Psoas muscle (tissue), 8 donors: ENCODE data around the gene PLA2G4B. TPM values are rescaled to one million over a fixed set of nuclear protein-coding genes. Genes with fewer than 3 reads are reported as not detected.
A peak's percentile ranks its signal among the peaks of the same experiment; 100 is the strongest.

ENCODE experiments used
- ATAC-seq, 4 donors: fragments of 200-7000 bp; cut with Tn5 transposase; one replicate each; pipeline ENCODE4 v1.9.1; 2020; ENCODE audit warnings: moderate library complexity in 3 of 4, mild to moderate bottlenecking in 2 of 4
- DNase-seq, 2 donors: peaks; one replicate each; pipeline ENCODE4 v3.0.0-alpha.2; 2020
- H3K27ac ChIP-seq: fragments of 200-600 bp; one replicate; pipeline ENCODE4 v1.8.0; 2022
- H3K27me3 ChIP-seq, 3 donors: fragments of 200-600 bp in 1 of 3; one replicate each; pipeline versions ENCODE4 v1.6.1 to v1.8.0; 2013 to 2022; ENCODE audit warnings: low read length in 2 of 3, mild to moderate bottlenecking in 2 of 3, moderate library complexity in 1 of 3; ENCODE audit not compliant: insufficient read depth in 3 of 3
- H3K36me3 ChIP-seq, 2 donors: fragments of 200-600 bp in 1 of 2; one replicate each; pipeline versions ENCODE4 v1.6.1 to v1.8.0; 2013 to 2022; ENCODE audit warnings: low read depth in 1 of 2, mild to moderate bottlenecking in 1 of 2, moderate library complexity in 1 of 2; ENCODE audit not compliant: insufficient read depth in 1 of 2
- H3K4me1 ChIP-seq: fragments of 200-600 bp; one replicate; pipeline ENCODE4 v1.8.0; 2022
- H3K4me3 ChIP-seq: fragments of 200-600 bp; one replicate; pipeline ENCODE4 v1.8.0; 2022; ENCODE audit warnings: mild to moderate bottlenecking
- H3K9me3 ChIP-seq: fragments of 200-600 bp; one replicate; pipeline ENCODE4 v1.8.0; 2022
- whole genome bisulfite sequencing, 3 donors: extraction: QIAGEN DNeasy Blood & Tissue Kit; methylation state at CpG; one replicate each; pipeline versions ENCODE4 v1.1.6 to v1.1.7; 2013; 5-methylcytosine and 5-hydroxymethylcytosine counted together
- intact Hi-C, 2 donors: fragments of 100-400 bp; cut with DNase I; formaldehyde crosslinking; loops; one replicate each; pipeline versions ENCODE4 v1.11.0 to v1.14.2; 2022
- polyA plus RNA-seq, 3 donors: library from polyadenylated mRNA; stranded (reverse); fragments of 200-250 nt; gene quantifications; one replicate each; pipeline ENCODE4 v1.2.3, GENCODE V29; 2013
- total RNA-seq, 4 donors: library from RNA; stranded (reverse); fragmentation: NEBNext Ultra II Directional in 2 of 4; extraction: Animal tissue kit (Norgen Biotek cat#: 25700) in 2 of 4; gene quantifications; one replicate each; pipeline versions ENCODE4 v1.2.1 to v1.2.4, GENCODE V29; 2021 to 2023
- TF ChIP-seq, protein P1 (sequence below): fragments of 200-600 bp; IDR thresholded peaks from one replicate; pipeline ENCODE4 v1.8.0; 2022; ENCODE audit warnings: antibody characterized with exemption
- donor health status: healthy with polysubstance abuse.
- donor health status: DM: no; HTN: no; CAD: no; lungs with moderate emphysema.
- donor health status: Bipolar disorder and iron deficiency.
- donor health status: healthy.
- donor health status: DM: yes; HTN: yes; CAD: no.
- donor health status: DM: no; HTN: no; CAD: no.
- donor health status: DM: no; HTN: no; CAD: no.
- donor health status: DM: yes; HTN: yes; CAD: no.

Gene PLA2G4B
- total and polyA plus RNA-seq, 7 donors, result 1.1 to 4.3 (median 1.4) TPM

DNA sequence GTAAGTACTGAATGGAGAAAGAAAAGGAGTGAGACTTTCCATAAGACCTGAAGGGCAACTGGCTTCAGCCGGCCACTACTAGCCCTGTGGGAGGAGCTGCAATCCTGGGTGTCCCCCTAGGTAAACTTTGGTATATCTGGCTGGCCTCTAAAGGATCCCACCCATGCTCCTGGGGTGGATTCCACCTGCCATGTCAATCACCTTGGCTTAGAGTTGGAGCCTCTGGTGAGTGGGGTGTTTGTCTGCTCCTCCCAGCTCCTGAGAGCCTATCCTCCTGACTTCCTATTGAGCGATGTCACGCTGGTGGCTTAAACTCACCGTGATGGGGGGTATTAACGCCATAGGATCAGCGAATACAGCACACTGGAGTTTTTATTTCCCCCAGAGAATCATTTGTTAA, 52.6 kb downstream of the PLA2G4B start:
- H3K9me3 ChIP-seq, result no peaks in the 10 kb centered on the region
- H3K4me3 ChIP-seq, result no peak overlapping the region
- no peak for ATAC-seq
- DNase-seq, result peak in 1 of 2 donors; percentile 12
- intact Hi-C loops, result no loop called here
- H3K4me1 ChIP-seq, result peaks cover 8% of the 10 kb centered on the region
- WGBS, 3 donors, result 75 to 79% (median 77%) methylated on average over 6 of the region's 6 CpGs
- TF ChIP-seq, protein P1, sequence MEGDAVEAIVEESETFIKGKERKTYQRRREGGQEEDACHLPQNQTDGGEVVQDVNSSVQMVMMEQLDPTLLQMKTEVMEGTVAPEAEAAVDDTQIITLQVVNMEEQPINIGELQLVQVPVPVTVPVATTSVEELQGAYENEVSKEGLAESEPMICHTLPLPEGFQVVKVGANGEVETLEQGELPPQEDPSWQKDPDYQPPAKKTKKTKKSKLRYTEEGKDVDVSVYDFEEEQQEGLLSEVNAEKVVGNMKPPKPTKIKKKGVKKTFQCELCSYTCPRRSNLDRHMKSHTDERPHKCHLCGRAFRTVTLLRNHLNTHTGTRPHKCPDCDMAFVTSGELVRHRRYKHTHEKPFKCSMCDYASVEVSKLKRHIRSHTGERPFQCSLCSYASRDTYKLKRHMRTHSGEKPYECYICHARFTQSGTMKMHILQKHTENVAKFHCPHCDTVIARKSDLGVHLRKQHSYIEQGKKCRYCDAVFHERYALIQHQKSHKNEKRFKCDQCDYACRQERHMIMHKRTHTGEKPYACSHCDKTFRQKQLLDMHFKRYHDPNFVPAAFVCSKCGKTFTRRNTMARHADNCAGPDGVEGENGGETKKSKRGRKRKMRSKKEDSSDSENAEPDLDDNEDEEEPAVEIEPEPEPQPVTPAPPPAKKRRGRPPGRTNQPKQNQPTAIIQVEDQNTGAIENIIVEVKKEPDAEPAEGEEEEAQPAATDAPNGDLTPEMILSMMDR, result no peak
- no peak overlapping the region for H3K27ac ChIP-seq
- no peaks in the 10 kb centered on the region for H3K27me3 ChIP-seq
- H3K36me3 ChIP-seq, result no peaks in the 10 kb centered on the region

DNA sequence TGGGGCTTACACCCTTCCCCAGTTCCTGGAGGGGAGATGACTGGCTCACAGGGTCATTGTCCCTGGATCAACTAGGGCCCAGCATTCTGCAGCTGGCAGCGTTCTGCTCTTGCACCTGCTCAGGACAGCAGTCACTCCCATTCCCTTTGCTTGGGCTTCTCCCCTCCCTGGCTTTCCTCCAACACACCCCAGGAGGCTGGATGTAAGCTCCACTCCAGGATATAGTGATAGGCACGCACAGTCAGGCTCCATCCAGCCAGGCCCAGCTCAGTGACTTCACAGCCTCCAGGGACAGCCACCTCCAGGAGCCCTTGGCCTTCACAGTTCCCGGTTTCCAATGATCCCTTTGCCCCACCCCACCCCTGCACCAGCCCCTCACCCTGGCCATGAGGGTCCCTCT, 53.3 kb downstream of the PLA2G4B start:
- Histone ChIP-seq H3K4me3 (no peak overlapping the region), H3K27me3 (no peaks in the 10 kb centered on the region), H3K36me3 (no peaks in the 10 kb centered on the region), H3K4me1 (peaks cover 8% of the 10 kb centered on the region), H3K9me3 (no peaks in the 10 kb centered on the region), H3K27ac (no peak overlapping the region)
- peak in 2 of 4 donors; percentile 12 to 17 for ATAC-seq
- TF ChIP-seq, protein P1, result no peak
- intact Hi-C loops, result no loop called here
- DNase-seq, result peak in 1 of 2 donors; percentile 46
- WGBS, 3 donors, result 39 to 45% (median 42%) methylated on average over 3 of the region's 3 CpGs

DNA sequence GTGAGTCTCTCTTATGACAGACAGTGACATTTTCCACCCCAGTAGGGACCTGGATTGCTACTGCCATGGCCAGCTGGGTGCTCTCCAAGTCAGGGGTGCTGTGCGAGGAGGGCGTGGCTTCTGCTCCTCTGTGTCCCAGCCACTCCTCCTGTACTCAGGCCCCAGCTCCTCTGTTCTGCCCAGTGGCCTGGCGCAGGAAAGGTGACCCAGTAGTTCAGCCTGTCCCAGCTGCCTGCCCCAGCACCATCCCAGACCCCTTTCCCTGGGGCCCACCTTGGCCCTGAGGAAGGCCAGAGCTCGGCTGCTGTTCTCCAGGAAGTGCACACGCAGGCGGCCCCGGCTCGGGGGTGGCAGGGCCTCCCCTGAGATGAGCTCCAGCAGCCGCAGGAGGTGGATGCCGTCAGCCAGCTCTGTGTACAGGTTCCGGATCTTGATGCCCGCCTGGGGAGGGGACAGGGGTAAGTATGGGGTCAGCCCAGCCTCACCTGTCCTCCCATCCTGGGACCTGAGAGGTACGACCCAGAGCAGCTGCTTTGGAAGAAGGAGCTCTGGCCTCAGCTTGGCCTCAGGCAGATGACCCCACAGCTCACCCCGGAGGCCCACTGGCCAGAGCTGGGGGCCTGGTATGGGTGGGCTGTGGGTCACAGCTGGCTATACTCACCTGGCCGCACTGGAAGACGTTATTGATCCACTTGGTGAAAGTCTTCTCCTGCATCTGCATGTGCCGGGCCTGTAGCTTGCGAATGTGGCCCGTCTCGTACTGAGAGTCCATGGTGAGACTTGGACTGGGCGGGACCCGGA, 54.2 kb downstream of the PLA2G4B start:
- Histone ChIP-seq H3K9me3 (no peaks in the 10 kb centered on the region), H3K4me3 (peak overlapping the region; percentile 11), H3K27ac (no peak overlapping the region), H3K4me1 (peaks cover 8% of the 10 kb centered on the region), H3K36me3 (no peaks in the 10 kb centered on the region), H3K27me3 (no peaks in the 10 kb centered on the region)
- TF ChIP-seq, protein P1, result no peak
- 67 to 82% (median 76%) methylated on average over 22 of the region's 22 CpGs for WGBS, 3 donors
- intact Hi-C loops, result no loop called here
- peak; percentile 78 to 91 (median 86) for ATAC-seq
- DNase-seq, result peak; percentile 55 to 77

DNA sequence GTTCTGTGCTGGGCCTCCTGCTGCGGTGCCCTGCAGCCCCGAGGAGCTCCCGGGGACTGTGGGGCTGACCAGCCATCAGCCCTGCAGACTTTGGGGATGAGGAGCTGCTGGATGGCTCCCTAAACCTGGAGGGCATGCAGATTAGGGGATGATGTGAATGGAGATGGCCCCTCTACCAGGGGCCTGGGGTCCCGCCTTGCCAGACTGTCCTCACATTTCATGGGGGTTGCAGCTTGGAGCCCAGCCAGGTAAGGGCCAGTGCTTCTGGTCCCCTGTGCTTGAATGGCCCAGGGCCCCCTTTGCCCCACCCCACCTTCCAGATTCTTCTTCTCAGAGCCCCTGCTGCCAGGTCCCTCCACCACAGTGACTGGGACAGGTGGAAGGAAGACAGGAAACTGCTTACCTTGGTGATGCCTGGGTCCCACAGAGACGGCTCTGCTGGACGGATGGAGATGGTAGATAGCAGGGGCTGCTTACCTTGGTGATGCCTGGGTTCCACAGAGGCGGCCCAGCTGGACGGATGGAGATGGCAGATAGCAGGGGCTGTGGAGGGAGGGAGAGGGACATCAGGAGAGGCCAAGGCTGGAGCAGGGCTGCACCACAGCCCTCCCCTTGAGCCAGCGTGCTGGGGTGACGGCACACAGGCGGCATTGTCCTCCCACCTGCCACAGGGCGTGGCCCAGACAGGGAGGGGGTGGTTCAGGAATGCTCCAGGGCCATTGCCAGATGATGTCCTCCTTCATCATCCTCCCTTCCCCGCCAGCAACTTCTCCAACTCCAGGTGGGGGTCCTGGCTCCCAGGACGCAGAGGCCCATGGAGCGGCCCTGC, 55.0 kb downstream of the PLA2G4B start, which contains the start of gene SPTBN5:
Gene SPTBN5 (minus strand): TSS at position 632 of the 829 bp plus-strand sequence. CDS start 556 bp downstream, at position 76.
- peak in 1 of 2 donors; percentile 51 for DNase-seq
- H3K27ac ChIP-seq, result peak within 1 kb of the TSS; percentile 30
- peaks cover 8% of the 10 kb centered on the region for H3K4me1 ChIP-seq
- peak within 1 kb of the TSS; percentile 11 for H3K4me3 ChIP-seq
- intact Hi-C loops, result no loop called here
- WGBS, 3 donors, result 87 to 90% (median 90%) methylated on average over 12 to 15 of the region's 15 CpGs
- no peaks in the 10 kb centered on the region for H3K36me3 ChIP-seq
- H3K27me3 ChIP-seq, result no peaks in the 10 kb centered on the region
- TF ChIP-seq, protein P1, result no peak
- no peak for ATAC-seq
- no peaks in the 10 kb centered on the region for H3K9me3 ChIP-seq
